NCI-H345 (cell line): ENCODE measurements around the gene CFAP57.

Source experiments
- DNase-seq: peaks from one replicate; lab custom pipeline; 2025; lab: John Stamatoyannopoulos, UW

The CFAP57 gene

DNA sequence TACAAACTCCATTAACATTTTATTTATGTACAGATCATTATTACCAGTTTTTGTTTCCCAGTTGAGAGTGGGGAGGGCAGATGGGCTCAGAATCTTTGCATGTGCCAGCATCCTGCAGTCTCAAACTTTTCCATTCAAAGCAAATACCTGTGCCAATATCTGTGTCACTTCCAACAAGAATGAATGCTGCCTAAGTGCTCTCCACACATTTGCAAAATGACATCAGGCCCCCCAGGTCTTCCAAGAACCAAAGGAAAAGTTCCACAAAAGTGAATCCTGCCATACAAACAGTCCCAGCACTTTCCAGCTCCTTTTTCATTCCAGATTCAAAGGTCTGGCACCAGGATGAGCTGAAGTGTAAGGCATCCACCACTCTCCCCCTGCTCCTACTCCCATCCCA lies 127.0 kb downstream of the CFAP57 start:
- no peak for DNase-seq

DNA sequence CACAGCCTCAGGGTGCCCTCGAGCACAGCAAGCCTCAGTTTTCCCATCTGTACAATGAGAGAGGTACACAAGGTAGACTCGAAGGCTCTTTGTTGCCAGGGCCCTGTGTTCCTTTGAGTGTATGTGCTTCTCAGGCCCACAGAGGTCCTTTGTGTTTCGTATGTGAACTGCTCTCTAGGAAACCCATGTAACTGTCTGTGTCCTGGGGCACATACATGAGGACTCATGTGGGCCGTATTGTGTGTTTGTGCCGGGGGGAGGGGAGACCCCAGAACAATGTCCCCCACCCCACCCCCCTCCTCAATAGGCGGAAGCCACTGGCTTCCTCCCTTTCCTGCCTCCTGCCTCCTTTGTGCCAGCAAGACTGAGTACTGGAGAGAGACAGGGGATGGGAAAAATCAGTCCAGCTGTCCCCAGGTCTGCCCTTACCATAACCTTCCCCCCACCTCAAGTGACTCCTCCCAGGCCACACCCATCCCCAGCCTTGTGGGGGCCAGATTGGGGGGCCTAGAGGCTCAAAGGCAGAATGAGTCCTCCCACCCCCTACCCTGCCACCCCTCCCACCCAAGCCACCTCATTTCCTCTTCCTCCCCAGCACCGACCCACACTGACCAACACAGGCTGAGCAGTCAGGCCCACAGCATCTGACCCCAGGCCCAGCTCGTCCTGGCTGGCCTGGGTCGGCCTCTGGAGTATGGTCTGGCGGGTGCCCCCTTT lies 128.4 kb downstream of the CFAP57 start, which contains the start of gene TIE1:
Gene TIE1 (plus strand): TSS at position 605 of the 717 bp plus-strand sequence. CDS start 90 bp downstream, at position 695.
- no peak for DNase-seq

DNA sequence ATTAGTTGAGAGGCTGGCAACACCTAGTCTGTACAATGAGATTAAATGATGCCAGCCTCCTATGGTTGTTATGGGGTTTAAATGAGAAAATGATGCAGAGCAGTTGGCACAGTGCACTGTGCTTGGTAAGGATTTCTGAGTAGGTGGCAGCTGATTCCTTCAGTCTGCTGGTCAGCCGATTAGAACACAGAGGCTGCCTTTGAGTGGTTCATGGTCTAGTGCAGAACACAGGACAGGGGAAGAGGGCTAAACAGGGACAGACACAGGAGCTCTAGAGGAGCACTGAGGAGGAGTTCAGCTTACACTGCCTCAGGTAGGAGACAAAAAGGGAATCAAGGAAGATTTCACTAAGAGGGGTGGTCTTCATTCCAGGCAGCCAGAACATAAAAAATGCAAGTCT lies 130.1 kb downstream of the CFAP57 start:
- no peak for DNase-seq

- no peak for DNase-seq
Measured at GRCh38 chr1:43302721-43303470, 130.8 kb downstream of the CFAP57 start.

DNA sequence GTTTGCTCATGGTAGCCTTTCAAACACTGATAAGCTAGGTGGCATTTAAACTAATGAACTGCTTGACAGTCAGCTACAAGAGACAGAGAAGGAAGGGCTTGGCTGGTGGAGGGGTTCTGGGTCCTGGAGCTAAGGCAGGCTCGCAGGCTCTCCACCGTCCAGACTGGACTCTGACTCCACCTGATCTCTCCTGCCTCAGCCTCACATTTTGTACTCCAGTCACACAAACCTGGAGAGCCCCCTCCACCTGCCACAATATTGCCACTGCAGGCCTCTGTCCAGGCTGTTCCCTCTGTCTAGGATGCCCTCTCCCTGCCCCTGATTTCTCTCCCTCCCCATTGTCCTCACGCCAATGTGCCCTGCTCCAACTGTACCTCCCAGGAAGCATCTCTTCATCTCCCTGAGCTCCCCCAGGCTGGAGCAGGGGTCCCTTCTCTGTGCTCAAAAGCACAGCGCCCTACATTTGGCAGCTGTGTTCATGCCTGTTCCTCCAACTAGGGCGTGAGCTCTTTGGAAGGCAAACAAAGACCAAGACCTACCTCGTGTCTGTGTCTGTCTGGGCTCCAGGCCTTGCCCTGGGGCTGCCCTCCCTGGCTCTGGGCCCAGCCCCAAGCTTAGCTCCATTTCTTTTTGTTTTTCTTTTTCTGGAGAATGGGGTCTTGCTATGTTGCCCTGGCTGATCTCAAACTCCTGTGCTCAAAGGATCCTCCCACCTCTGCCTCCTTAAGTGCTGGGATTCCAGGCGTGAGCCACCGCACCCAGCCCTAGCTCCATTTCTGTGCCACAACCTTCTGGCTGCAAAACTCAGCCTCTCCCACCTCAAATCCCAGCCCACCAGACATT lies 131.6 kb downstream of the CFAP57 start:
- DNase-seq = no peak
